Tibial nerve (tissue), 3 donors: ENCODE measurements around the gene LAIR1.

Source experiments
- POLR2A ChIP-seq, 2 donors: fragments of 450-650 bp; IDR thresholded peaks; one replicate each; pipeline ENCODE4 v1.6.1; 2017; ENCODE audit warnings: antibody characterized with exemption in 2 of 2, mild to moderate bottlenecking in 2 of 2, moderate library complexity in 2 of 2
- TF ChIP-seq, protein P1 (sequence below), 5 experiments: fragments of 200-600 bp in 3 of 5; fragments of 450-650 bp in 2 of 5; sonication (generic) in 3 of 5; IDR thresholded peaks; one replicate each; pipeline ENCODE4 v1.5.1; 2016 to 2019; ENCODE audit warnings: antibody characterized with exemption in 5 of 5, mild to moderate bottlenecking in 3 of 5, moderate library complexity in 2 of 5

DNA sequence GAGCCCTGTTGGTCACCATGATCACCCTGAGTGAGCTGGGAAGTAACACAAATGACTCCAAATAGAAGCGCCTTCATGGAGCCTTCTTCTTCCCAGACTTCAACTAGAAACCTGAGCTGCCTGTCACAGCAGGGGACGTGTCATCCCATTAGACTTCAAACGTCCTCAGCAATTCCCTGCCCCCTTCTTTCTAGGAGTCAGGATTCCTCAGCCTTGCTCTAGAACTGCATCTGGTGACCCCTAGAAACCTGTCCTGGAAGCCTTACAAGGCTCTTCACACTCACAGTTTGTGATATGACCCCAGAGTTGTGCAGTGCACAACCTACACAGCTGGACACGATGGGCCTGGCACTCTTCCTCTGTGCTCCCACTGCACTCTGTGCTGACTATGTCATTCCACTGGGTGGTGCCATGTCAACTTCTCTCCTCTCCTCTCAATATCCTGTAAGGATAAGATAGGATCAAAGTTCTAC, 26.9 kb upstream of the LAIR1 start:
- TF ChIP-seq, protein P1, sequence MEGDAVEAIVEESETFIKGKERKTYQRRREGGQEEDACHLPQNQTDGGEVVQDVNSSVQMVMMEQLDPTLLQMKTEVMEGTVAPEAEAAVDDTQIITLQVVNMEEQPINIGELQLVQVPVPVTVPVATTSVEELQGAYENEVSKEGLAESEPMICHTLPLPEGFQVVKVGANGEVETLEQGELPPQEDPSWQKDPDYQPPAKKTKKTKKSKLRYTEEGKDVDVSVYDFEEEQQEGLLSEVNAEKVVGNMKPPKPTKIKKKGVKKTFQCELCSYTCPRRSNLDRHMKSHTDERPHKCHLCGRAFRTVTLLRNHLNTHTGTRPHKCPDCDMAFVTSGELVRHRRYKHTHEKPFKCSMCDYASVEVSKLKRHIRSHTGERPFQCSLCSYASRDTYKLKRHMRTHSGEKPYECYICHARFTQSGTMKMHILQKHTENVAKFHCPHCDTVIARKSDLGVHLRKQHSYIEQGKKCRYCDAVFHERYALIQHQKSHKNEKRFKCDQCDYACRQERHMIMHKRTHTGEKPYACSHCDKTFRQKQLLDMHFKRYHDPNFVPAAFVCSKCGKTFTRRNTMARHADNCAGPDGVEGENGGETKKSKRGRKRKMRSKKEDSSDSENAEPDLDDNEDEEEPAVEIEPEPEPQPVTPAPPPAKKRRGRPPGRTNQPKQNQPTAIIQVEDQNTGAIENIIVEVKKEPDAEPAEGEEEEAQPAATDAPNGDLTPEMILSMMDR (IDR thresholded peaks at IDR 0.05): no peak
- no peak for TF ChIP-seq POLR2A (IDR thresholded peaks at IDR 0.05)
